HL-60 (cell line): ENCODE data around the gene ACVR1B.

ENCODE experiments used
- DNase-seq, 2 experiments: peaks; one replicate each; pipeline ENCODE4 v3.0.0-alpha.2; 2010 to 2020; ENCODE audit warnings: low read depth in 1 of 2, low spot score in 1 of 2
- H3K27ac ChIP-seq: fragments of 250-450 bp; sonication (Bioruptor Pico); replicated peaks from 2 replicates; pipeline ENCODE4 v1.5.1; 2020; ENCODE audit warnings: mild to moderate bottlenecking, moderate library complexity
- H3K27me3 ChIP-seq: fragments of 250-450 bp; sonication (Bioruptor Pico); 2 replicates; pipeline ENCODE4 v1.5.1; 2021; ENCODE audit warnings: mild to moderate bottlenecking, moderate library complexity; ENCODE audit not compliant: insufficient read depth, poor library complexity, severe bottlenecking
- H3K4me3 ChIP-seq: replicated peaks from 2 replicates; pipeline ENCODE4 v1.5.1; 2011; ENCODE audit warnings: mild to moderate bottlenecking, control low read depth, low read length; ENCODE audit not compliant: insufficient read depth
- GABPA ChIP-seq: IDR thresholded peaks from 2 replicates; pipeline ENCODE4 v1.6.1; 2012; ENCODE audit warnings: low read depth
- POLR2AphosphoS5 ChIP-seq: IDR thresholded peaks from 2 replicates; pipeline ENCODE4 v1.6.1; 2012; ENCODE audit warnings: low read depth
- SPI1 ChIP-seq: IDR thresholded peaks from 2 replicates; pipeline ENCODE4 v1.6.1; 2012; ENCODE audit warnings: low read depth, mild to moderate bottlenecking, borderline replicate concordance
- TF ChIP-seq, protein P1 (sequence below): IDR thresholded peaks from one replicate; pipeline ENCODE4 v1.5.1; 2011; ENCODE audit warnings: low read length, control low read depth, inconsistent platforms; ENCODE audit not compliant: insufficient read depth
- TF ChIP-seq, protein P2 (sequence below): IDR thresholded peaks from 2 replicates; pipeline ENCODE4 v1.6.1; 2012; ENCODE audit warnings: low read depth; ENCODE audit not compliant: insufficient replicate concordance

The ACVR1B gene

DNA sequence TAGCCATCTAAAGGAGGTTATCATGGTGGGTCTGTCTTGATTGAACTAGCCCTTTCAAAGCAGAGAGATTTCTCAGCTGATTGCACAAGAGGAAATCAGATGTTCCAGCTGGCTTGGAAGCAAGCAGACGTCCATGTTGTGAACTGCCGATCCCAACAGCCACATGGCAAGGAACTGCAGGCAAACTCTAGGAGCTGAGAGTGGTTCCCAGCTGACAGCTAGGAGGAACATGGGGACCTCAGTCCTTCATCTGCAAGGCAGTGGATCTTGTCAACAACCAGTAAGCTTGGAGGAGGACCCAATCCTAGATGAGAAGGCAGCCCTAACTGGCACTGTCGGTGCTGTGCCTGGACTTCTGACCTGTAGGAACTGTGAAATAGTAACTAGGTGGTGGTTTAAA lies 7.7 kb downstream of the ACVR1B start:
- H3K4me3 ChIP-seq = no peak overlapping the region
- TF ChIP-seq POLR2AphosphoS5 = no peak
- TF ChIP-seq, protein P1, sequence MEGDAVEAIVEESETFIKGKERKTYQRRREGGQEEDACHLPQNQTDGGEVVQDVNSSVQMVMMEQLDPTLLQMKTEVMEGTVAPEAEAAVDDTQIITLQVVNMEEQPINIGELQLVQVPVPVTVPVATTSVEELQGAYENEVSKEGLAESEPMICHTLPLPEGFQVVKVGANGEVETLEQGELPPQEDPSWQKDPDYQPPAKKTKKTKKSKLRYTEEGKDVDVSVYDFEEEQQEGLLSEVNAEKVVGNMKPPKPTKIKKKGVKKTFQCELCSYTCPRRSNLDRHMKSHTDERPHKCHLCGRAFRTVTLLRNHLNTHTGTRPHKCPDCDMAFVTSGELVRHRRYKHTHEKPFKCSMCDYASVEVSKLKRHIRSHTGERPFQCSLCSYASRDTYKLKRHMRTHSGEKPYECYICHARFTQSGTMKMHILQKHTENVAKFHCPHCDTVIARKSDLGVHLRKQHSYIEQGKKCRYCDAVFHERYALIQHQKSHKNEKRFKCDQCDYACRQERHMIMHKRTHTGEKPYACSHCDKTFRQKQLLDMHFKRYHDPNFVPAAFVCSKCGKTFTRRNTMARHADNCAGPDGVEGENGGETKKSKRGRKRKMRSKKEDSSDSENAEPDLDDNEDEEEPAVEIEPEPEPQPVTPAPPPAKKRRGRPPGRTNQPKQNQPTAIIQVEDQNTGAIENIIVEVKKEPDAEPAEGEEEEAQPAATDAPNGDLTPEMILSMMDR = no peak
- TF ChIP-seq, protein P2, sequence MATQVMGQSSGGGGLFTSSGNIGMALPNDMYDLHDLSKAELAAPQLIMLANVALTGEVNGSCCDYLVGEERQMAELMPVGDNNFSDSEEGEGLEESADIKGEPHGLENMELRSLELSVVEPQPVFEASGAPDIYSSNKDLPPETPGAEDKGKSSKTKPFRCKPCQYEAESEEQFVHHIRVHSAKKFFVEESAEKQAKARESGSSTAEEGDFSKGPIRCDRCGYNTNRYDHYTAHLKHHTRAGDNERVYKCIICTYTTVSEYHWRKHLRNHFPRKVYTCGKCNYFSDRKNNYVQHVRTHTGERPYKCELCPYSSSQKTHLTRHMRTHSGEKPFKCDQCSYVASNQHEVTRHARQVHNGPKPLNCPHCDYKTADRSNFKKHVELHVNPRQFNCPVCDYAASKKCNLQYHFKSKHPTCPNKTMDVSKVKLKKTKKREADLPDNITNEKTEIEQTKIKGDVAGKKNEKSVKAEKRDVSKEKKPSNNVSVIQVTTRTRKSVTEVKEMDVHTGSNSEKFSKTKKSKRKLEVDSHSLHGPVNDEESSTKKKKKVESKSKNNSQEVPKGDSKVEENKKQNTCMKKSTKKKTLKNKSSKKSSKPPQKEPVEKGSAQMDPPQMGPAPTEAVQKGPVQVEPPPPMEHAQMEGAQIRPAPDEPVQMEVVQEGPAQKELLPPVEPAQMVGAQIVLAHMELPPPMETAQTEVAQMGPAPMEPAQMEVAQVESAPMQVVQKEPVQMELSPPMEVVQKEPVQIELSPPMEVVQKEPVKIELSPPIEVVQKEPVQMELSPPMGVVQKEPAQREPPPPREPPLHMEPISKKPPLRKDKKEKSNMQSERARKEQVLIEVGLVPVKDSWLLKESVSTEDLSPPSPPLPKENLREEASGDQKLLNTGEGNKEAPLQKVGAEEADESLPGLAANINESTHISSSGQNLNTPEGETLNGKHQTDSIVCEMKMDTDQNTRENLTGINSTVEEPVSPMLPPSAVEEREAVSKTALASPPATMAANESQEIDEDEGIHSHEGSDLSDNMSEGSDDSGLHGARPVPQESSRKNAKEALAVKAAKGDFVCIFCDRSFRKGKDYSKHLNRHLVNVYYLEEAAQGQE = no peak
- TF ChIP-seq GABPA = no peak
- no peak for TF ChIP-seq SPI1
- DNase-seq = no peak
- no peak overlapping the region for H3K27ac ChIP-seq
- no peaks in the 10 kb centered on the region for H3K27me3 ChIP-seq

DNA sequence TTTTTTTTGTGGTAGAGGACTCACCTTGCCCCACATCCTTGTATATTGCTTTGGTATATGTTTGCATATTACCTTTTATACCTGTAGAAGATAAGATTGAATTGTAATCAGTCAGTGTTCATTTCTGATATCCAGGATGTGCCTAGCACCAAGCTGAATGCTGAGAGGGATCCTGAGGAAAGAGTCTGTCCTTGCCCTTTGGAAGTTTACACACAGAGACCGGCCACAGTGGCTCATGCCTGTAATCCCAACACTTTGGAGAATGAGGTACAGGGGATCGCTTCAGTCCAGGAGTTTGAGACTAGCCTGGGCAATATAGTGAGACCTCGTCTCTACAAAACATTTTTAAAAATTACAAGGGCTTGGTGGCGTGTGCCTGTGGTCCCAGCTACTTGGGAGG lies 8.4 kb downstream of the ACVR1B start:
- no peaks in the 10 kb centered on the region for H3K27me3 ChIP-seq
- no peak overlapping the region for H3K4me3 ChIP-seq
- TF ChIP-seq, protein P1 = no peak
- TF ChIP-seq GABPA = no peak
- TF ChIP-seq POLR2AphosphoS5 = no peak
- no peak for TF ChIP-seq SPI1
- no peak overlapping the region for H3K27ac ChIP-seq
- DNase-seq = no peak

DNA sequence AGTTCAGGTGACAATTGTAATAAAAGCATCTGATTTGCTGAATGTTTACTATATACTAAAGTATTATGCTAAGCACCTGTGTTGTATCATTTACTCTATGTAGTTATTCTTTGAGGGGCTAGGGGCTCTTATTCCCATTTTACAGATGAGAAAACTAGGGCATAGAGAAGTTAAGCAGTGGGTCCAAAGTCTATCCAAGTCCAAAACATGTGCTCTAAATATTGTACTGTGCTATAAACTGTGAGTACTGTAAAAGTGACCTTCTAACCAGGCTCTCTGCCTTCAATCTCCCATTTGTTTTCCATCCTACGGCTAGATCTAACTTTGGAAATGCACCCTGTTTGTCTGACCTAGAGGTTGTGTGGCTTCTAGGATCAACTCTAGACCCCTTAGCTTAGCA lies 9.0 kb downstream of the ACVR1B start:
- Histone ChIP-seq H3K4me3 (no peak overlapping the region), H3K27me3 (no peaks in the 10 kb centered on the region), H3K27ac (no peak overlapping the region)
- TF ChIP-seq POLR2AphosphoS5 = no peak
- TF ChIP-seq, protein P1 = no peak
- TF ChIP-seq SPI1 = no peak
- TF ChIP-seq GABPA = no peak
- DNase-seq = no peak

DNA sequence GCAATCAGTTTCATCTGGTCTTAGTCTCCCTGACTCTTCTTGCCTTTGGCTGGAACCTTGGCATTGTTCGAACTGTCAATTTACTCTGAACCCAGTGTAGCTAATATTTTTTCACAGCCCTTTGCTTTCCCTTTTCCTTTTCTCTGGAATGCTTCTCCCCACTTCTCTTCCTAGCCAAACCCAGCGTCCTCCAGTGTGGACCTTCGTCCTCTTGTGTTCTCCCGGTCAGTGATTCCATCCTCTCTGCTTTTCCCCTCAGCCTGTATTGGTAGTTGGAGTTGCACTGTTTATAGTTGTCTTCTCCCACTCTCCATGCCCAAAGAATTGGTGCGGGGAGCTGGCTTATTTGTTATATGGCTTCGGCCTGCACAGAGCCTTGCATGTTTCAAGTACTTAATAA lies 9.4 kb downstream of the ACVR1B start:
- Histone ChIP-seq H3K4me3 (no peak overlapping the region), H3K27ac (no peak overlapping the region), H3K27me3 (no peaks in the 10 kb centered on the region)
- TF ChIP-seq POLR2AphosphoS5 (no peak), GABPA (no peak), SPI1 (no peak)
- TF ChIP-seq, protein P1 = no peak
- TF ChIP-seq, protein P2 = no peak
- DNase-seq = no peak
